ENCODE data around the gene MGST3.
A peak's percentile ranks its signal among the peaks of the same experiment; 100 is the strongest.
"Not testable (repeated sequence)": the region's sequence is repeated elsewhere in the genome, so short reads cannot be mapped to it uniquely, and the experiment has no call there.

MGST3 gene

GRCh38 chr1:165630629-165631341, at the start of gene MGST3:
TSS of gene MGST3 (plus strand) at chr1:165631234. CDS start at chr1:165649848, 18,614 bp downstream.
- DNase-seq = peak; percentile 94 to 96

- DNase-seq = no peak
Observed at GRCh38 chr1:165581926-165582325, 49.1 kb upstream of the MGST3 start.

GRCh38 chr1:165586398-165586797, 44.6 kb upstream of the MGST3 start:
- DNase-seq = no peak

- not testable (repeated sequence) for DNase-seq
Observed at GRCh38 chr1:165591391-165591790, 39.6 kb upstream of the MGST3 start.

GRCh38 chr1:165592945-165593823, 37.9 kb upstream of the MGST3 start:
- DNase-seq = peak; percentile 69 to 80

- DNase-seq = no peak
Observed at GRCh38 chr1:165595246-165595938, 35.6 kb upstream of the MGST3 start.

GRCh38 chr1:165597883-165598675, 33.0 kb upstream of the MGST3 start:
- peak; percentile 94 to 96 for DNase-seq

GRCh38 chr1:165598676-165599059, 32.4 kb upstream of the MGST3 start:
- no peak for DNase-seq

GRCh38 chr1:165600793-165601192, 30.2 kb upstream of the MGST3 start:
- no peak for DNase-seq

GRCh38 chr1:165603810-165604209, 27.2 kb upstream of the MGST3 start:
- no peak for DNase-seq

GRCh38 chr1:165605246-165605645, 25.8 kb upstream of the MGST3 start:
- DNase-seq = no peak

- DNase-seq = not testable (repeated sequence)
Observed at GRCh38 chr1:165606676-165607075, 24.4 kb upstream of the MGST3 start.

- DNase-seq = no peak
Observed at GRCh38 chr1:165610866-165611265, 20.2 kb upstream of the MGST3 start.

- DNase-seq = no peak
Observed at GRCh38 chr1:165612062-165612461, 19.0 kb upstream of the MGST3 start.

GRCh38 chr1:165616054-165616612, 14.9 kb upstream of the MGST3 start:
- DNase-seq = no peak

GRCh38 chr1:165616987-165617546, 14.0 kb upstream of the MGST3 start:
- DNase-seq = no peak

- no peak for DNase-seq
Observed at GRCh38 chr1:165619647-165620151, 11.3 kb upstream of the MGST3 start.

- no peak for DNase-seq
Observed at GRCh38 chr1:165623624-165624023, 7.4 kb upstream of the MGST3 start.

- DNase-seq = no peak
Observed at GRCh38 chr1:165624441-165624840, 6.6 kb upstream of the MGST3 start.

GRCh38 chr1:165628147-165628822, 2.7 kb upstream of the MGST3 start:
- no peak for DNase-seq

- DNase-seq = no peak
Observed at GRCh38 chr1:165629151-165629550, 1.9 kb upstream of the MGST3 start.
